ENCODE results near the gene UGP2. TPM values are rescaled to one million over a fixed set of nuclear protein-coding genes. Genes with fewer than 3 reads are reported as not detected.

UGP2 gene
- total RNA-seq, 1 experiment from 2014 or later, result 883 TPM

DNA sequence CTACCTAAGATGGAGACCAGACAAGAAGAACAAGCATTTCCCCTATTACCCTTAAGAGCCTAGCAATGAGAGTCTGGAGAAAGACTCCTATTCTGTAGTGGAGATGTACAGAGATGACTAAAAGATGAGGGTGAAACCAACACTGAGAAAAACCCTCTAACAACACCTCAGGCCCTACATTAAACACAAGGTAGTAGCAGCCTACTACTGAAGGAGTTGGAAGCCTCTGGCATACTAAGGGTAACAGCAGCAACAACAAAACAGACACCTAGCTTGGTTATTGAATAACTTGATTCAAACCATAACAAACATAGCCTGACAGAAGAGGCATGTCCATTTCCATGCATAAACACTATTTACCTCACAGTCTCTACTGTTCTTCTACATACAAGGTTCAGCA, 60.5 kb downstream of the UGP2 start:
- Histone ChIP-seq H3K14ac (ENCODE audit: insufficient read depth, low read length) (no peak overlapping the region), H3K23me2 (ENCODE audit: insufficient read length, low read depth, low read length, poor library complexity, severe bottlenecking) (no peaks in the 10 kb centered on the region), H2AK5ac (ENCODE audit: insufficient read length, low read length) (no peak overlapping the region), H3K27ac (ENCODE audit: insufficient read length, low read depth, low read length) (no peak overlapping the region), H3K4me1 (ENCODE audit: insufficient read depth, low read length) (no peaks in the 10 kb centered on the region), H3K9ac (ENCODE audit: extremely low read depth, insufficient read length, low read length) (no peak overlapping the region), H3K79me1 (ENCODE audit: insufficient read depth, low read depth, low read length, poor library complexity, severe bottlenecking) (no peaks in the 10 kb centered on the region), H2BK12ac (ENCODE audit: insufficient read length, low read depth, low read length) (no peak overlapping the region), H3K56ac (ENCODE audit: insufficient read length, low read depth, low read length) (no peak overlapping the region), H3K9me3 (ENCODE audit: control insufficient read depth, low read depth, low read length) (no peaks in the 10 kb centered on the region), H3K4ac (ENCODE audit: low read depth, low read length) (no peak overlapping the region), H4K20me1 (ENCODE audit: control insufficient read depth, insufficient read depth, insufficient read length) (no peaks in the 10 kb centered on the region), H2AFZ (ENCODE audit: low read length) (no peak overlapping the region), H3K4me2 (ENCODE audit: insufficient read depth, insufficient read length, low read length) (no peak overlapping the region), H3K27me3 (ENCODE audit: insufficient read depth, low read length) (no peaks in the 10 kb centered on the region), H3K79me2 (ENCODE audit: insufficient read depth, low read length) (no peaks in the 10 kb centered on the region), H3T11ph (ENCODE audit: low read length) (no peak overlapping the region), H2BK20ac (ENCODE audit: low read depth, low read length, poor library complexity, severe bottlenecking) (no peak overlapping the region), H4K91ac (ENCODE audit: insufficient read length, low read depth, low read length) (no peak overlapping the region), H4K8ac (replicated peaks; ENCODE audit: insufficient read length, low read depth, low read length) (no peak overlapping the region), H2BK15ac (ENCODE audit: low read depth, low read length) (no peak overlapping the region), H2BK120ac (ENCODE audit: low read depth, low read length, poor library complexity, severe bottlenecking) (no peak overlapping the region), H3K23ac (ENCODE audit: insufficient read length, low read depth, low read length) (no peak overlapping the region), H3K18ac (ENCODE audit: insufficient read length, low read depth, low read length) (no peak overlapping the region), H2BK5ac (ENCODE audit: insufficient read length, low read length) (no peak overlapping the region), H4K5ac (ENCODE audit: insufficient read length, low read depth, low read length) (no peak overlapping the region)
- Mint-ChIP-seq H3K4me3 (no peak overlapping the region), H3K9me3 (peaks cover 14 to 24% of the 10 kb centered on the region in 2 experiments), H3K27ac (no peak overlapping the region), H3K4me1 (peaks cover 2 to 4% of the 10 kb centered on the region in 2 experiments; a peak in 2 of 4 replicates), H3K27me3 (ENCODE audit: low read depth) (no peaks in the 10 kb centered on the region), H3K36me3 (ENCODE audit: insufficient read depth in 1 of 3, low read depth in 3 of 3) (peaks cover 34 to 59% (median 43%) of the 10 kb centered on the region in 3 experiments)
- no peak for DNase-seq
- TF ChIP-seq, protein P1, sequence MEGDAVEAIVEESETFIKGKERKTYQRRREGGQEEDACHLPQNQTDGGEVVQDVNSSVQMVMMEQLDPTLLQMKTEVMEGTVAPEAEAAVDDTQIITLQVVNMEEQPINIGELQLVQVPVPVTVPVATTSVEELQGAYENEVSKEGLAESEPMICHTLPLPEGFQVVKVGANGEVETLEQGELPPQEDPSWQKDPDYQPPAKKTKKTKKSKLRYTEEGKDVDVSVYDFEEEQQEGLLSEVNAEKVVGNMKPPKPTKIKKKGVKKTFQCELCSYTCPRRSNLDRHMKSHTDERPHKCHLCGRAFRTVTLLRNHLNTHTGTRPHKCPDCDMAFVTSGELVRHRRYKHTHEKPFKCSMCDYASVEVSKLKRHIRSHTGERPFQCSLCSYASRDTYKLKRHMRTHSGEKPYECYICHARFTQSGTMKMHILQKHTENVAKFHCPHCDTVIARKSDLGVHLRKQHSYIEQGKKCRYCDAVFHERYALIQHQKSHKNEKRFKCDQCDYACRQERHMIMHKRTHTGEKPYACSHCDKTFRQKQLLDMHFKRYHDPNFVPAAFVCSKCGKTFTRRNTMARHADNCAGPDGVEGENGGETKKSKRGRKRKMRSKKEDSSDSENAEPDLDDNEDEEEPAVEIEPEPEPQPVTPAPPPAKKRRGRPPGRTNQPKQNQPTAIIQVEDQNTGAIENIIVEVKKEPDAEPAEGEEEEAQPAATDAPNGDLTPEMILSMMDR (conservative IDR thresholded peaks at IDR 0.05), result no peak

All from H9 (cell line).